ENCODE data around the gene SAPCD1. TPM values are rescaled to one million over a fixed set of nuclear protein-coding genes. Genes with fewer than 3 reads are reported as not detected.

The SAPCD1 gene
- total and polyA plus RNA-seq, 4 donors, result 0.59 to 2.6 (median 0.68) TPM; not detected in 1

GRCh38 chr6:31729979-31730630 is 32.4 kb upstream of the SAPCD1 start:
- 17% methylated on average over 46 of the region's 46 CpGs for WGBS
- Histone ChIP-seq H3K9me3 (ENCODE audit: control insufficient read depth in 4 of 4, low read length in 3 of 4) (no peaks in the 10 kb centered on the region), H3K27ac (ENCODE audit: low read depth in 1 of 2, low read length in 2 of 2) (peak overlapping the region; percentile 91 to 92), H3K27me3 (ENCODE audit: control insufficient read depth in 4 of 4, insufficient read depth in 4 of 4, low read length in 3 of 4) (no peaks in the 10 kb centered on the region), H3K4me3 (ENCODE audit: low read depth in 1 of 3, low read length in 3 of 3) (peak overlapping the region; percentile 73 to 77 (median 73)), H3K36me3 (ENCODE audit: control insufficient read depth in 4 of 4, insufficient read depth in 3 of 4, low read depth in 1 of 4, low read length in 3 of 4) (peaks cover 8 to 33% (median 20%) of the 10 kb centered on the region in 4 donors), H3K4me1 (ENCODE audit: control insufficient read depth in 4 of 4, insufficient read depth in 4 of 4, low read length in 3 of 4) (peaks cover 4 to 34% (median 16%) of the 10 kb centered on the region in 4 donors), H3K9ac (ENCODE audit: low read depth in 1 of 2, low read length in 2 of 2) (peak overlapping the region; percentile 37 to 62)
- peak; percentile 87 for DNase-seq (ENCODE audit: low spot score)
- TF ChIP-seq HNF4A (conservative IDR thresholded peaks at IDR 0.05), result peak in 1 of 2 donors; percentile 16
- no peak for TF ChIP-seq REST (IDR thresholded peaks at IDR 0.05)
- peak; percentile 48 for TF ChIP-seq YY1 (IDR thresholded peaks at IDR 0.05)
- TF ChIP-seq MAX (IDR thresholded peaks at IDR 0.05), result no peak

DNA sequence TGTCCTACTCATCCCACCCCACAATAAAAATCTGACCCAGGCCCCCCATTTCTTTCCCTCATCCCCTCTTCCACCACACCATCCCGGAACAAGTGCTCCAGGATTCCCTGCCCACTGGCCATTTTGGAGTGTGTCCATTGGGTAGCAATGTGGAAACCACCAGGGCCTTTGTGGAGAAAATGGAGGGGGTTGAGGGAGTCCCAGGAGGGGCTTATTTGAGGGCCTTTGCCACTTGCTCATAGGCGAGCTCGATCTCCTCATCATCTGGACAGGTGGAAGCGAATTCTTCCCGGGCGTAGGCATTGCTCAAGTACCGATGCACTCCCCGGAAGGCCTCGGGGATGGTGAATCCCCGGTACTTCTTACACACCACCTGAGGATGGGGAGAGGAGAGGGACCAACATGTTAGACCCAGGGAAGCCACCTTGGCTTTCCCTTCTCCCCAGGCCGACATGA is 31.8 kb upstream of the SAPCD1 start:
- Histone ChIP-seq H3K4me1 (ENCODE audit: control insufficient read depth in 4 of 4, insufficient read depth in 4 of 4, low read length in 3 of 4) (peaks cover 7 to 39% (median 21%) of the 10 kb centered on the region in 4 donors), H3K9me3 (ENCODE audit: control insufficient read depth in 4 of 4, low read length in 3 of 4) (no peaks in the 10 kb centered on the region), H3K9ac (ENCODE audit: low read depth in 1 of 2, low read length in 2 of 2) (no peak overlapping the region), H3K27me3 (ENCODE audit: control insufficient read depth in 4 of 4, insufficient read depth in 4 of 4, low read length in 3 of 4) (no peaks in the 10 kb centered on the region), H3K36me3 (ENCODE audit: control insufficient read depth in 4 of 4, insufficient read depth in 3 of 4, low read depth in 1 of 4, low read length in 3 of 4) (peaks cover 8 to 33% (median 20%) of the 10 kb centered on the region in 4 donors), H3K27ac (ENCODE audit: low read depth in 1 of 2, low read length in 2 of 2) (peak overlapping the region; percentile 91 to 92), H3K4me3 (ENCODE audit: low read depth in 1 of 3, low read length in 3 of 3) (no peak overlapping the region)
- no peak for TF ChIP-seq FOXA1 (IDR thresholded peaks at IDR 0.05)
- no peak for TF ChIP-seq TAF1 (conservative IDR thresholded peaks at IDR 0.05)
- no peak for TF ChIP-seq SP1 (IDR thresholded peaks at IDR 0.05)
- 94% methylated on average over 11 of the region's 11 CpGs for WGBS
- DNase-seq (ENCODE audit: low spot score), result no peak

DNA sequence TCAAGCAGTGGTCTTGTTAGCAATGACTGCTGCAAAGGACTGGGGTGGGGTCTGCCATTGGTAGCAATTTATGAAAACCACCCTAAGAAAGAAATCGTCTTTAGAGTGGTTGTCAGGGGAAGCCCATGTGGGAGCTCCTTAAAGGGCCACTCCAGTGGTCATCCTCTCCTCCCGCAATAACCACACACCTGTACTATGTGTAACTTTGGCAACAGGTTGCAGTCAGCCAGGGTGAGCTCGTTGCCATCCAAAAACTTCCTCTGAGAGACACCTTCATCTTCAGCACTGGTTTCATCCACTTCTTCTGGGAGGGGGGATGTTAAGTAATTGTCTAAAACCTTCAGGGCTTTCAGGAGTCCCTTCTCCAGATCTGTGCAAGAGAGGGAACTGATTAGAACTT is 30.4 kb upstream of the SAPCD1 start:
- Histone ChIP-seq H3K4me3 (ENCODE audit: low read depth in 1 of 3, low read length in 3 of 3) (no peak overlapping the region), H3K9me3 (ENCODE audit: control insufficient read depth in 4 of 4, low read length in 3 of 4) (no peaks in the 10 kb centered on the region), H3K4me1 (ENCODE audit: control insufficient read depth in 4 of 4, insufficient read depth in 4 of 4, low read length in 3 of 4) (peaks cover 9 to 46% (median 30%) of the 10 kb centered on the region in 4 donors), H3K9ac (ENCODE audit: low read depth in 1 of 2, low read length in 2 of 2) (no peak overlapping the region), H3K36me3 (ENCODE audit: control insufficient read depth in 4 of 4, insufficient read depth in 3 of 4, low read depth in 1 of 4, low read length in 3 of 4) (peaks cover 8 to 25% (median 20%) of the 10 kb centered on the region in 4 donors), H3K27me3 (ENCODE audit: control insufficient read depth in 4 of 4, insufficient read depth in 4 of 4, low read length in 3 of 4) (no peaks in the 10 kb centered on the region), H3K27ac (ENCODE audit: low read depth in 1 of 2, low read length in 2 of 2) (no peak overlapping the region)
- 73% methylated on average over 3 of the region's 3 CpGs for WGBS
- DNase-seq (ENCODE audit: low spot score), result no peak
- TF ChIP-seq TAF1 (conservative IDR thresholded peaks at IDR 0.05), result no peak

DNA sequence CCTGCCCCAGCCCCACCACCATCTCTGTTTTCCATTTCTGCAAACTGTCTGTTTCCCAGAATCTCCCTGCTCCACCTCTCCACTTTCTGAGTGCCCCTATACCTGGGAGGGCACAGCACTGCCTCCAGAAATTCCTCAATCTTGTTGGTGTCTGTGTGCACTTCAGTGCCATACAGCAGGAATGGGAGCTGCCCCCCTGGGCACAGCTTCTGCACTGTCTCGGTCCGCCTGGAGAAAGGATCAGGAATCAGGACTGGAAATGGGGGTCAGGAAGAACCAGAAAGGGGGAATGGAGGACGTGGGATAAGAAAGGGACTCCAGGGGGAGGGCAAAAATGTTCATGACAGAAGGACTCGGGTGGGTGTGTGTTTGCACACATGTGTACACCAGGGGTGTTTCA is 28.7 kb upstream of the SAPCD1 start:
- Histone ChIP-seq H3K27ac (ENCODE audit: low read depth in 1 of 2, low read length in 2 of 2) (peak overlapping the region in 1 of 2 donors; percentile 96), H3K9ac (ENCODE audit: low read depth in 1 of 2, low read length in 2 of 2) (no peak overlapping the region), H3K9me3 (ENCODE audit: control insufficient read depth in 4 of 4, low read length in 3 of 4) (no peaks in the 10 kb centered on the region), H3K27me3 (ENCODE audit: control insufficient read depth in 4 of 4, insufficient read depth in 4 of 4, low read length in 3 of 4) (no peaks in the 10 kb centered on the region), H3K4me3 (ENCODE audit: low read depth in 1 of 3, low read length in 3 of 3) (no peak overlapping the region), H3K36me3 (ENCODE audit: control insufficient read depth in 4 of 4, insufficient read depth in 3 of 4, low read depth in 1 of 4, low read length in 3 of 4) (peaks cover 4 to 25% (median 20%) of the 10 kb centered on the region in 4 donors), H3K4me1 (ENCODE audit: control insufficient read depth in 4 of 4, insufficient read depth in 4 of 4, low read length in 3 of 4) (peaks cover 15 to 56% (median 43%) of the 10 kb centered on the region in 4 donors)
- 86% methylated on average over 4 of the region's 4 CpGs for WGBS
- no peak for DNase-seq (ENCODE audit: low spot score)
- TF ChIP-seq REST (IDR thresholded peaks at IDR 0.05) (no peak), FOXA1 (IDR thresholded peaks at IDR 0.05) (no peak), RXRA (IDR thresholded peaks at IDR 0.05) (no peak), NR2F2 (IDR thresholded peaks at IDR 0.05) (no peak), HNF4G (IDR thresholded peaks at IDR 0.05) (no peak), SP1 (IDR thresholded peaks at IDR 0.05) (no peak), EGR1 (IDR thresholded peaks at IDR 0.05; ENCODE audit: low read depth in 2 of 2) (no peak), GABPA (IDR thresholded peaks at IDR 0.05 in 1 of 2, conservative IDR thresholded peaks at IDR 0.05 in 1 of 2) (no peak)
- TF ChIP-seq, protein P1, sequence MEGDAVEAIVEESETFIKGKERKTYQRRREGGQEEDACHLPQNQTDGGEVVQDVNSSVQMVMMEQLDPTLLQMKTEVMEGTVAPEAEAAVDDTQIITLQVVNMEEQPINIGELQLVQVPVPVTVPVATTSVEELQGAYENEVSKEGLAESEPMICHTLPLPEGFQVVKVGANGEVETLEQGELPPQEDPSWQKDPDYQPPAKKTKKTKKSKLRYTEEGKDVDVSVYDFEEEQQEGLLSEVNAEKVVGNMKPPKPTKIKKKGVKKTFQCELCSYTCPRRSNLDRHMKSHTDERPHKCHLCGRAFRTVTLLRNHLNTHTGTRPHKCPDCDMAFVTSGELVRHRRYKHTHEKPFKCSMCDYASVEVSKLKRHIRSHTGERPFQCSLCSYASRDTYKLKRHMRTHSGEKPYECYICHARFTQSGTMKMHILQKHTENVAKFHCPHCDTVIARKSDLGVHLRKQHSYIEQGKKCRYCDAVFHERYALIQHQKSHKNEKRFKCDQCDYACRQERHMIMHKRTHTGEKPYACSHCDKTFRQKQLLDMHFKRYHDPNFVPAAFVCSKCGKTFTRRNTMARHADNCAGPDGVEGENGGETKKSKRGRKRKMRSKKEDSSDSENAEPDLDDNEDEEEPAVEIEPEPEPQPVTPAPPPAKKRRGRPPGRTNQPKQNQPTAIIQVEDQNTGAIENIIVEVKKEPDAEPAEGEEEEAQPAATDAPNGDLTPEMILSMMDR (IDR thresholded peaks at IDR 0.05; ENCODE audit: low read depth, low read length, missing input control), result no peak
